Ishikawa (cell line): Measurements from ENCODE around the gene BUD31.

ENCODE experiments used
- CEBPB ChIP-seq: IDR thresholded peaks from 2 replicates; pipeline ENCODE4 v1.6.1; 2012
- CREB1 ChIP-seq: IDR thresholded peaks from 2 replicates; pipeline ENCODE4 v1.6.1; 2012; ENCODE audit warnings: low read depth
- EGR1 ChIP-seq: IDR thresholded peaks from 2 replicates; pipeline ENCODE4 v1.6.1; 2012
- EP300 ChIP-seq: IDR thresholded peaks from 2 replicates; pipeline ENCODE4 v1.6.1; 2012; ENCODE audit warnings: borderline replicate concordance
- FOXM1 ChIP-seq: IDR thresholded peaks from 2 replicates; pipeline ENCODE4 v1.6.1; 2012; ENCODE audit warnings: low read depth, borderline replicate concordance
- MAX ChIP-seq: IDR thresholded peaks from 2 replicates; pipeline ENCODE4 v1.6.1; 2012
- NFIC ChIP-seq: IDR thresholded peaks from 2 replicates; pipeline ENCODE4 v1.6.1; 2012
- RAD21 ChIP-seq: IDR thresholded peaks from 2 replicates; pipeline ENCODE4 v1.6.1; 2012; ENCODE audit warnings: low read depth
- TAF1 ChIP-seq: IDR thresholded peaks from 2 replicates; pipeline ENCODE4 v1.6.1; 2012; ENCODE audit warnings: low read depth, mild to moderate bottlenecking
- TCF12 ChIP-seq: IDR thresholded peaks from 2 replicates; pipeline ENCODE4 v1.6.1; 2012; ENCODE audit warnings: low read depth
- TEAD4 ChIP-seq: IDR thresholded peaks from 2 replicates; pipeline ENCODE4 v1.6.1; 2012
- USF1 ChIP-seq: IDR thresholded peaks from 2 replicates; pipeline ENCODE4 v1.6.1; 2012
- YY1 ChIP-seq: IDR thresholded peaks from 2 replicates; pipeline ENCODE4 v1.6.1; 2012; ENCODE audit warnings: low read depth
- ZBTB7A ChIP-seq: IDR thresholded peaks from 2 replicates; pipeline ENCODE4 v1.6.1; 2012; ENCODE audit warnings: low read depth
- TF ChIP-seq, protein P1 (sequence below): IDR thresholded peaks from 2 replicates; pipeline ENCODE4 v1.6.1; 2012; ENCODE audit warnings: low read depth, mild to moderate bottlenecking

Gene BUD31

GRCh38 chr7:99380032-99380822 lies 28.5 kb upstream of the BUD31 start:
- TF ChIP-seq CREB1 (no peak), EGR1 (no peak), NFIC (no peak), MAX (no peak), ZBTB7A (no peak), CEBPB (no peak), YY1 (no peak), TAF1 (no peak), EP300 (no peak), FOXM1 (no peak), TEAD4 (no peak)
- TF ChIP-seq, protein P1, sequence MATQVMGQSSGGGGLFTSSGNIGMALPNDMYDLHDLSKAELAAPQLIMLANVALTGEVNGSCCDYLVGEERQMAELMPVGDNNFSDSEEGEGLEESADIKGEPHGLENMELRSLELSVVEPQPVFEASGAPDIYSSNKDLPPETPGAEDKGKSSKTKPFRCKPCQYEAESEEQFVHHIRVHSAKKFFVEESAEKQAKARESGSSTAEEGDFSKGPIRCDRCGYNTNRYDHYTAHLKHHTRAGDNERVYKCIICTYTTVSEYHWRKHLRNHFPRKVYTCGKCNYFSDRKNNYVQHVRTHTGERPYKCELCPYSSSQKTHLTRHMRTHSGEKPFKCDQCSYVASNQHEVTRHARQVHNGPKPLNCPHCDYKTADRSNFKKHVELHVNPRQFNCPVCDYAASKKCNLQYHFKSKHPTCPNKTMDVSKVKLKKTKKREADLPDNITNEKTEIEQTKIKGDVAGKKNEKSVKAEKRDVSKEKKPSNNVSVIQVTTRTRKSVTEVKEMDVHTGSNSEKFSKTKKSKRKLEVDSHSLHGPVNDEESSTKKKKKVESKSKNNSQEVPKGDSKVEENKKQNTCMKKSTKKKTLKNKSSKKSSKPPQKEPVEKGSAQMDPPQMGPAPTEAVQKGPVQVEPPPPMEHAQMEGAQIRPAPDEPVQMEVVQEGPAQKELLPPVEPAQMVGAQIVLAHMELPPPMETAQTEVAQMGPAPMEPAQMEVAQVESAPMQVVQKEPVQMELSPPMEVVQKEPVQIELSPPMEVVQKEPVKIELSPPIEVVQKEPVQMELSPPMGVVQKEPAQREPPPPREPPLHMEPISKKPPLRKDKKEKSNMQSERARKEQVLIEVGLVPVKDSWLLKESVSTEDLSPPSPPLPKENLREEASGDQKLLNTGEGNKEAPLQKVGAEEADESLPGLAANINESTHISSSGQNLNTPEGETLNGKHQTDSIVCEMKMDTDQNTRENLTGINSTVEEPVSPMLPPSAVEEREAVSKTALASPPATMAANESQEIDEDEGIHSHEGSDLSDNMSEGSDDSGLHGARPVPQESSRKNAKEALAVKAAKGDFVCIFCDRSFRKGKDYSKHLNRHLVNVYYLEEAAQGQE = no peak

GRCh38 chr7:99380823-99381663 lies 27.7 kb upstream of the BUD31 start:
- TF ChIP-seq CREB1 (no peak), ZBTB7A (no peak), USF1 (no peak), TCF12 (no peak), RAD21 (no peak), TEAD4 (no peak), EP300 (no peak), FOXM1 (no peak), TAF1 (no peak), YY1 (no peak), EGR1 (no peak), MAX (no peak), NFIC (no peak), CEBPB (no peak)
- TF ChIP-seq, protein P1 = no peak

- TF ChIP-seq CREB1 (no peak), ZBTB7A (no peak), EP300 (no peak), YY1 (no peak), TAF1 (no peak), RAD21 (no peak), FOXM1 (no peak), EGR1 (no peak), TCF12 (no peak), TEAD4 (no peak), NFIC (no peak), CEBPB (no peak), USF1 (no peak)
- TF ChIP-seq, protein P1 = no peak
These were observed 27.1 kb upstream of the BUD31 start for GRCh38 chr7:99381664-99382075.
